H1 (cell line): ENCODE results near the gene MORN5. TPM values are rescaled to one million over a fixed set of nuclear protein-coding genes. Genes with fewer than 3 reads are reported as not detected.

Source experiments
- CHD1 ChIP-seq: IDR thresholded peaks from 2 replicates; pipeline ENCODE4 v1.6.1; 2012; ENCODE audit warnings: low read depth, low read length, improper control_type of control experiment
- CHD7 ChIP-seq: fragments of 300-600 bp; sonication (generic); IDR thresholded peaks from 2 replicates; pipeline ENCODE4 v1.7.1; 2012; ENCODE audit warnings: low read length, moderate library complexity, mild to moderate bottlenecking, inconsistent platforms; ENCODE audit not compliant: insufficient replicate concordance
- GTF2F1 ChIP-seq: IDR thresholded peaks from 2 replicates; pipeline ENCODE4 v1.6.1; 2012; ENCODE audit warnings: low read depth, low read length, improper control_type of control experiment, borderline replicate concordance
- HDAC6 ChIP-seq: IDR thresholded peaks from one replicate; pipeline ENCODE4 v1.7.1; 2012; ENCODE audit warnings: low read depth, mild to moderate bottlenecking, inconsistent platforms, low read length, moderate library complexity
- NANOG ChIP-seq: IDR thresholded peaks from 2 replicates; pipeline ENCODE4 v1.6.1; 2011; ENCODE audit warnings: low read length, low read depth, mild to moderate bottlenecking, inconsistent platforms; ENCODE audit not compliant: insufficient read depth, poor library complexity, severe bottlenecking
- SIX5 ChIP-seq: IDR thresholded peaks from 2 replicates; pipeline ENCODE4 v1.6.1; 2011; ENCODE audit warnings: mild to moderate bottlenecking, low read depth, low read length
- SRF ChIP-seq: IDR thresholded peaks from 2 replicates; pipeline ENCODE4 v1.6.1; 2011; ENCODE audit warnings: mild to moderate bottlenecking, low read depth, low read length, moderate library complexity
- TBP ChIP-seq: IDR thresholded peaks from 2 replicates; pipeline ENCODE4 v1.6.1; 2011; ENCODE audit warnings: low read depth, low read length, improper control_type of control experiment
- YY1 ChIP-seq: IDR thresholded peaks from 2 replicates; pipeline ENCODE4 v1.6.1; 2011; ENCODE audit warnings: low read depth, mild to moderate bottlenecking, low read length
- polyA plus RNA-seq, 7 experiments: library from polyadenylated mRNA; depleted of rRNA in 3 of 7; stranded (reverse) in 5 of 7; unstranded in 2 of 7; fragments of >200 nt in 5 of 7; fragments of 200-250 nt in 2 of 7; gene quantifications; 1 replicate in 5 of 7; 2 replicates in 1 of 7; 4 replicates in 1 of 7; pipeline versions ENCODE4 v1.2.1 to v1.2.3, GENCODE V29; 2011 to 2013; ENCODE audit warnings: missing spikeins in 2 of 7, mixed read lengths in 2 of 7
- total RNA-seq: library from RNA; stranded (reverse); fragmentation: NEBNext Ultra II Directional; extraction: Animal tissue kit (Norgen Biotek cat#: 25700); gene quantifications from 2 replicates; pipeline ENCODE4 v1.2.1, GENCODE V29; 2021

The MORN5 gene
- total and polyA plus RNA-seq, 2 of the 8 experiments (the other 6 are each of a cell fraction or from before 2014, with no cell fraction given): not detected

DNA sequence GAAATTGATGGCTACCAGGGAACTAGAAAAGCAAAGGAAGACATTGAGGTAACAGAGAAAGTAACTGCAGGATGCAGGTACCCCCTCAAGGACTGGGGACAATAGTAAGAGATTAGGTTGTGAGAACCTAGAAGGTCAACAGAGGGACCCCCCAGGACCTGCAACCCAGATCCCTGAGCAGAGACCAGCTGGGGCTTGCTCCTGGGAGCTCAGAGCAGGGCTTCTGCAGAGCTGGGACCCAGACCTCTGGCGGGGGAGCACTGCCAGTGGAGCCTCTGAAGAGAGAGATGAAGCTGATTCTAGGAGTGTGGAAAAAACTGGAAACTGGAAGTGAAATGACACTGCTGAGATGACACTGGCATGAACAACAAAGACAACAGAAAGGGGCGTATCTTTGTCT is 17.2 kb downstream of the MORN5 start (continued):
- TF ChIP-seq CHD7: no peak
- no peak for TF ChIP-seq SIX5
- no peak for TF ChIP-seq CHD1
- no peak for TF ChIP-seq YY1
- no peak for TF ChIP-seq GTF2F1
- TF ChIP-seq SRF: no peak
- TF ChIP-seq TBP: no peak
- no peak for TF ChIP-seq NANOG
- TF ChIP-seq HDAC6: no peak
